ENCODE data around the gene MTHFD2L.

MTHFD2L gene

DNA sequence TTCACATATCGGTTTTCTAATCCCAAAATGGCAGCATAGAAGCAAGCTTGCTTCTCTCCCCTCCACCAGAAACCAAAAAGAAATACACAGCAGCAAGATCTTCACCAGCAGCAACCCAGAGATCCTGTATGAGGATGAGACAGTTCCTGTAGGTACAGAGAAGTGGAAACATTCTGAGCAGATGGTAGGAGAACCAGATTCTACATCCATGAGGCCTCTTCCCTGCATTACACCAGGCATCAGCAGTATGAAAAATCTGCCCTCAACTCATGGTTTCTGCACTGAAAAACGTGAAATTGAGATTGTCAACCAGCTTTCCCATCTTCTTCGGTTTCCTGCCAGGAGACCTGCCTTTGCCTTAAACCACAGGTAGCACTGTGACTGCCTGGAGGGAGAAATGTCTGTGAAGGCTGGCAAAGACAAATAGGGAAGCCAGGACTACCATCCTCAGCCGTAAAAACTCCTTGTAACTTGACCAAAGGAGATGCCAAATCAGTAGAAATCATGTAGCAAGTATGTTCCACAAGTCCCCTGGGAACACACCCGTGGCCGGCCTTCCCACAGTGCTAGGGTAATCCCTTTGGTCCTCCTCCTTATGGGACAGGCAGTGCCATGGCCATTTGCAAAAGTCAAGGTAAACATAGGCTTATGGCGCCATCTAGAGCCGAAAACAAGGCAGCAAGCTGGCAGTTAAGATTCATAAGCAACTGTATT lies 24.0 kb upstream of the MTHFD2L start:
- peak; percentile 6 to 15 for DNase-seq

DNA sequence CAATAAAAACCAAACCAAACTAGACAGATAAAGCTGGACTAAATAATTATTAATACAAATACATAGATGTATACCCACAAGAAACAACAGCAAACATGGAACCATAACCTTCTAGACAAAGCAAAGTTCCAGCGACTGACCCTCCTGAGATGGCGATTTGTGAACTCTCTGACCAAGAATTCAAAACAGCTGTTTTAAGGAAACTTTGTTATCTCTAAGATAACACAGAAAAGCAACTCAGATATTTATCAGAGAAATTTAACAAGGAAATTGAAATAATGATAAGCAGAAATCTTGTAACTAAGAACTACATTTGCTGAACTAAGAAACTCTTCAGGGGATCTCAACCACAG lies 23.4 kb upstream of the MTHFD2L start:
- DNase-seq: no peak

DNA sequence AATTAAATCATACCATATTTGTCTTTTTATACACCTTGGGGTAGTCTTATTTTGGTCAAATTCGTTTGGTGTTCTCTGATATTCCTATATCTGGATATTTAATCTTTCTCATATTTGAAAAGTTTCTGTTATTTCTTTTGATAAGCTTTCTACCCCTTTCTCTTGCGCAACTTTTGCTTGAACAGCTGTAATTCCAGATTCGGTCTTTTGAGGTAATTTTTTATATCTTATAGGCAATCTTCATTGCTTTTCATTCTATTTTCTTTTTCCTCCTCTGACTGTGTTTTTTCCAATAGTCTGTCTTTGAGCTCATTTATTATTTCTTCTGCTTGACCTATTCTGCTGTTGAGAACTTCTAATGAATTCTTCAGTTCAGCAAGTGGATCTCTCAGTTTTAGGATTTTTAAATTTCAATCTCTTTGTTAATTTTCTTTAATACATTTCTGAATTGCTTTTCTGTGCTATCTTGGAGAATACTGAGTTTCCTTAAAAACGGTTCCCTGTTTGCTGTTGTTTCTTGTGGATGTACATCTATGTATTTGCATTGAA lies 11.3 kb upstream of the MTHFD2L start:
- no peak for DNase-seq

DNA sequence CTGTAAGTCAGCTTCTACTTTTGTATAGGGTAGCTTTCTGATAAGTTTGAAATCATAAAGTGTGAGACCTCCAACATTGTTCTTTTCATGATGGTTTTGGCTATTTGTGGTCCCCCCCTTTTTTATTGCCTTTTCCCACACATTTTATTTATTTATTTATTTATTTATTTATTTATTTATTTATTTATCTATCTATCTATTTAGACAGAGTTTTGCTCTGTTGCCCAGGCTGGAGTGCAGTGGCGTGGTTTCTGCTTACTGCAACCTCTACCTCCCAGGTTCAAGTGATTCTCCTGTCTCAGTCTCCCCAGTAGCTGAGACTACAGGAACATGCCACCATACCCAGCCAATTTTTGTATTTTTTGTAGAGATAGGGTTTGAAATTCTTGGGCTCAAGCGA lies 9.7 kb upstream of the MTHFD2L start:
- no peak for DNase-seq

DNA sequence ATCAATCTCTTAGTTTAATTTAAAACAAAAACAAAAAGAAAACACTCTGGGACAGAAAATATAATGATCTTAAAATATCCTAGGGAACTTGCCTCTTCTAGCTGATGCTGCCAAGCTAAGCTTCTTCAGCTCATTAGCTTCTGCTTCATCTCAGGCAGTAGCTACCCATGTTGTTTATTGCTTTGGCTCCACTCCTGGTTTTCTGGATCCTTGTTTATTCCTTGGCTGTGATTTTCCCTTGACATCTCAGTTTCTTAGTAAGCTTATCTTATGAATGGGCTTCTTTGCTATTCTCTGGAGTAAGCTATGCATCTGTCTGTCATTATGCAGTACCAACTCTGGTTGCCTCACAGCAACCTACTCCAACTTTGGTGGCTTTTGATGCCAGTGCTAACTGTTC lies 5.1 kb upstream of the MTHFD2L start:
- no peak for DNase-seq

DNA sequence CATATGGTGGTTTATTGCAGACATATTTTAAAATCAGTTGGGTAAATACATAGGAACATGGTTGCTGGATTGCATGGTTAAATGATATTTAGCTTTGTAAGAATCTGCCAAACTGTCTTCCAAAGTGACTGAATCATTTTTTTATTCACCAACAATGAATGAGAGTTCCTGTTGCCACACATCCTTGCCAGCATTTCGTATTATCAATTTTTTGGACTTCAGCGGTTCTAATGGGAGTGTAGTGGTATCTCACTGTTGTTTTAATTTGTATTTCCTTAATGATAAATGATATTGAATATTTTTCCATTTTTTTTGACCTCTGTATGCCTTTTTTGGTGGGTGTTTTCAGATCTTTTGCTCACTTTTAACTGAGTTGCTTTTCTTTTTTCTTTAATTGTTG lies 1.4 kb upstream of the MTHFD2L start:
- DNase-seq: no peak

DNA sequence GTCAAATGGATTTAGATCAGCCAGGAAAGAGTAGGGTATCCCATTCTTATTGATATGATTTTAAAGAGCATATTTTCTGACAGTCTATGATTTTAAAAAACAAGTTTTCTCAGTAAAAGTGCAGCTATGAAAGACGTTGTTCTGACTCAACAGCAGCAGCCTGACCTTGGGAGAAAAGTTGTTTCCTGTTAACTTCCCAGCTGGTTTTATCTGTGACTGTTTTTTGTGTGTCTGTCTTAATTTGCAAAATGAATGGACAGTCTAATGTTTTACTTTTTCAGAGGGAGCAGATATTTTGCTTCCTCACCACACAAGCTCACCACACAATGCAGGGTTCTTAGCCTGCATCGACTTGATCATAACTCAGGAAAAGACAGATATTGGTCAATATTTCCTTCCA lies 764 bp upstream of the MTHFD2L start:
- no peak for DNase-seq

DNA sequence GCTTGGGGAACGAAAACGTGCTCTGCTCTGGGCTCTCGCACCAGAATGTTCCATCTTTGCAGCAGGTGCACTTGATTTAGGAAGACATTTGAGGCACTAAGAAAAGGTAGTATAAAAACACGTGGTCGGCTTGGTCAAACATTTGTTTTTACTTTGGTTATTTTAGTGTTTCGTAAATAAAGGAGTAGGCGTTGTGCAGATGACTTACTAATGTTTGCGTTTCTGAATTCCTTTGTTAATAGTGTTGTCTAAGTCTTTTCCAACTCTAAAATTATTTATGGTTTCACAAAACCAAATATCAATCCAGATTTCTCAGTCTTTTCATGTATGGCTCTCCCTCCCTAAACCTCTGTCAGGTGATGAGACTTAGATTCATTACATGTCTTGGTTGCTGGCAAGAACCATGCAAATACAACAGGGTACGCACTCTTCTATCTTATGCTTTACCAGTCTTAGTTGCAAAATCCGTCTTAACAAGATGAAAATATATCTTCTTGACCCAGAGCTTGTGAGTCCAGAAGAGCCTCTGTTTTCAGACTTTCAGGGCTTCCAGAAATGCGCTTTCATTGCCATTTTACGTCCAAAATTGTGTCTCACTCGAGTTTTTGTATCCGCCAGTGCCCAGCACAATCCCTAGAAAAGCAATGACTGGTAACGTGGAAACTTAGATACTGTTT lies 686 bp downstream of the MTHFD2L start:
- no peak for DNase-seq

DNA sequence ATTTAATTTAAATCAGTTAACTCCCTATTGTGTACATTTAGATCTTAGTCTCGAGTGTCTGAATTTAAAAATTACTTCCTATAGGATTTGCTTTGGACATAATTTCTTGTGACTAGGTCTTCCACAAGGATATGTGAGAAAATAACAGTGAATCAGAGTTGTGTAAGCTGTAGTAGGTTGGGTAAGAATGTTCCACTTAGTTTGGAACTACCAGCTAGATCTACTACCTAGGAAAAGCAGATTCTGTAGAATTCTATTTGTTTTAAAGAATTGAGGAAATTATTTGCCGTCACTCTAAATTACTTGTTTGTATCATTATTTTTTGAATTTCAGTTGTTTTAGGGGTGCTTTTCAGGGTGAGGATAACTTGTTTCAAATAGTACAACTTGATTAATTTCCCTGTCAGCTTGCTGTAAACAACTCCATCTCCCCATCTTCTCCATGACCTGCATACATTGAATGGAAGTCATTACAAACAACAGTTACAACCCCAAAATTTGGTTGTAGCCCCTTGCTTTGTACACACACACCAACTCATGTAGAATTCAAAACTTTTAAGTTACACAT lies 1.3 kb downstream of the MTHFD2L start:
- no peak for DNase-seq

DNA sequence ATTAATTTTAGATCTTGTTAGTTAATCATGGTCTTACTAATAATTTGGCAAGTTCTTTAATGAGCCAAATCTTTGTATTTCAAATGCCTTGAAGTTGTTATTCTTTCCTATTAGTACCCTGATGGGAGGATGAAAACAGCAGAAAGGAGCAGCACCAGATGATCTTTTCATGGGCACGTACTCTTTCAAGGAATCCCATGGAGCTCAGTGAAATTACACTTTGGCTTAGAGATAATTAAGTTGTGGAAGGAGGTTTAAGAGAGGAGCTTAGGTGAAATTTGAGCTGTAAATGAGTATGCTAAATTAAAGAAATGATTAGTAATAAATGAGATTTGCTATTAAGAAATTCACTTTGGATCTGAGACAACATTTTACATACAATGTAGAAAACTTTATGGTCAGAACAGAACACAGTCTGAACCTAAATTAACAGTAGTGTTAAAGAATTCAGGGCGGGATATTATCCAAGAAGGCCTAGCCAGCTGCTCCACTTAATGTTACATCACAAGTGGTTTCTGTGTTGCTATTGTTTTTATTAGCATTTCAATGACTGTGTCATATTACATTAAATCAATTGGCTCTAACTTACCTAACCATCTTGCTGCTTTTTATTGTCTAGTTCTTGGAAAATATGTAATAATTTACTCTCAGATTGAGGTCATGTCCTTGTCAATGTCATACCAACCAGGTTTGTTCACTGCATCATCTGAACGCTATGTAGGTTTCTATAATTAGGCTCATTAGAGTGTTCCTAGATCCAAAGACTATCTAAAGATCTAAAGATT lies 3.9 kb downstream of the MTHFD2L start:
- DNase-seq: no peak

DNA sequence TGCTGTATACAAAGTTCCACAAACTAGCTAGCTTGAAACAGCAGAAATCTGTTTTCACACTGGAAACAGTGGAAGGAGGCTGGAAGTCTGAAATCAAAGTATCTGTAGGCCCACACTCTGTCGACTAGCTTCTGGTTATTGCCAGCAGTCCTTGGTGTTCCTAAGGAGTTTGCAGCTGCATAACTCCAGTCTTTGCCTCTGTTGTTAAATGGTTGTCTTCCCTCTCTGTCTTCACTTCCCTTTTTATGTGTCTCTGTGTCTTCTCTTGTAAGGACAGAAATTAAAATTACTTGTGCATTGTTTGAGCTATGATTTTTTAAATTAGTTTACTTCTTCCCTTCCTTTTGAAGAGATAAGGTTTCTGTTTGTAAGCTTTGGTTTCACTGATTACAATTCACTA lies 8.2 kb downstream of the MTHFD2L start:
- DNase-seq: no peak

DNA sequence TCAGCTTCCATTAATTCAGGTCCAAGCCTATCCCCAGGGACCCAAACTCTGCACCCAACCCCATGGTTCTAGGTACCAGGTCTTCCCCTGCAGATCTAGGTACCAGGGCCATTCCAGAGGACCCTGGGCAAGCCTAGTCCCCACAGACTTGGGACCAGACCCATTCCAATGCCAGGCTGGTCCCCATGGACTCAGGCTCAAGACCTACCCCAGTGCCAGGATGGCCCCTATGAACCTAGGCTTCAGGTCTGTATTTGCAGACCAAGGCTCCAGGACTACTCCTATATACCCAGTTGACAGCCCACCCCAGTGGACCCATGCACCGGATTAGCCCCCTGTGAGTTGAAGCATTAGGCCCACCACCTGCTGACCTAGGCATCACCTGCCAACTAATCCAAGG lies 8.9 kb downstream of the MTHFD2L start:
- DNase-seq: no peak

DNA sequence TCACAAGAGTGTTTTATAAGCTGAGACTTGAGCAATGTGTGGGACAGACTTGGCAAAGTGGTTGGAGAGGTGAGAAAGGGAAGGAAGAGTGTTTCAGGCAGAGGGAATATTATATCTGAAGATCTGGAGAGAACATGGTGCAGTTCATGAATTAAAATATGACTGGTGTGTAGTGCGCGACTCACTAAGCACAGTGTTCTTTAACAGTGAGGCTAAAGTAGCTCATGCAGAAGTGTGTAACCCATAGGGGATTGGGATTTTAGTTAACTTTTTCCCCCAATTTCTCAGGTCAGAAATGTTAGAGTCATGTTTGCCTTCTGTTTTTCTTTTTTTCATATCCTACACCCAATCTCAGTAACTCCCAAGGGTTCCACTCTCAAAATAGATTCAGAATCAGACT lies 9.7 kb downstream of the MTHFD2L start:
- no peak for DNase-seq

DNA sequence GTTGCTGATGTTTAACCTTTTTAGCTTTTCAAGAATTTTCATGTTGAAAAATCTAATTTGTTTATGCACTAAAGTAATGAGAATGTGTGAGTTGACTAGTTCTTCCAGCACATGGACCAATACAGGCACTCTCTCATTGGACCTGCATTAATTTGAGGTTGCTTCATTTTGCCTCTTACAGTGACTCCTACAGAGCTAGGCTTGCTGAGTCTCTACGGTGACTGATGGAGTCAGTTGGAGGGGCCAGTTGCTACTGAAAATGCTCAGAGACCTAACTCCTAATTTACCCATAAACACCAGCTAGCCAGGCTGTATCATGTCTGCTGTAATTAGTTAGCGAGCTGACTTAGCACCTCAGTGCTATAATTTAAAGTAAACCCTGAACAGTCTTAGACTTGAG lies 10.9 kb downstream of the MTHFD2L start:
- DNase-seq: no peak

DNA sequence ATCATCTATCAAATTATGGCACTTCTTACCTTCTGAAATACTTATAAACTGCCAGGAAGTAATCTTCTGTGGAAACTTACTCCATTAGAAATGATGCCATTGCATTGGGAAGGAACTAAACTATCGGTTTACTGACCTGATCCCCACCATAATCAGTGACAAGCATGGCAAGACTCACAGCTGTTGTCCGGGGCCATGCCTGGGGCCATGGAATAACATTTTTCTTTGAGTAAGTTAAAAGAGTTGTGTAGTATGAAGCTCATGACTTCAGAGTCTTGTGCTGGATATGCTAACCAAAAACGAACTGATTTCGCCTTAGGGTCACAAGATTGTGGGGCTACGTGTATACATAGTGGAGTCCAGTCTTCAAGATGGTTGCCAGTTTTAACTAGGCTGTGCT lies 15.4 kb downstream of the MTHFD2L start:
- no peak for DNase-seq

DNA sequence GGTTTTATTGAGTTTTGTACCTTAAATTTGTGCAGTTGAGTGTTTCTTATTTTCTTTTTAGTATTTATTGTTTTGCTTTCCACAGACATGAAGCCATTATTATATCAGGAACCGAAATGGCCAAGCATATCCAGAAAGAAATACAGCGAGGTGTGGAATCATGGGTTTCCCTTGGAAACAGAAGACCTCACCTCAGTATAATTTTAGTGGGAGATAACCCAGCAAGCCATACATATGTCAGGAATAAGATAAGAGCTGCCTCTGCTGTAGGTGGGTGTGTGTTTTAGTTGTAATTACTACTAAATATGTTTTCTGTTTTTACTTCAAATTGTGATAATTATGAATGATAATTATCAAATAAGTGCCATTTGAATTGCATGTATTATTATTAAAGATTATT lies 16.5 kb downstream of the MTHFD2L start:
- DNase-seq: no peak

DNA sequence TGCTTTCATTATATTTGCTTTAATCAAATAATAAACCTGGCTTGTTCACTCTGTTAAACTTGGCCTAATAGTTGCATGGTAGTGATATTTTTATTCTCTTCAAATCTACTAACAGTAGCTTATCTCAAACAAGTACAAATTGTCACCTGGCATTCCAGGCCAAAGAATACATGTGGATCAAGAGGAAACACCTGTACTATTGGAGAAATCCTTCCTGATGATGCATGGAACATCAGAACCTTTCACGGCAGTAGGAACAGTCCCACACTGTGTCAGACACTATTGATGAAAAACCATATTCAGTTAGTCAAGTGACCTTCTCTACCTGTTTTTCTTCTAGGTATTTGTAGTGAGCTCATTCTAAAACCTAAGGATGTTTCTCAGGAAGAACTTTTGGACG lies 17.0 kb downstream of the MTHFD2L start:
- DNase-seq: no peak

DNA sequence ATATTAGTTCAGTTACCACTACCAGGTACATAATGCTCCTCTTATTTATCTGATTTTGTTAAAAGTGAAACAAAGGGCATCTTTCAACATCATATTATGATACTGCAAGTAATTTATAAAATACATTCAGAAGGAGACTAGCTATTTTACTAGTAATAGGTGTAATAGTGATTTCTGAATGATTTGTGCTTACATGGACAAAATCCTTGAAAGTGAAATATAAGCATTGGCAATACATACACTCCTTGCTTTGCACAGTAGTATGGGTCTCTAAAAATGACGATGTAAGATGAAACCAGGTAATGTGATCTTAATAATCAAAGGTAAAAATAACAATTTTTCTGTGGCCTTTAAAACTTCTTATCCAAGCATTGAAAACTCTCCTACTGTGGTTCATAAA lies 17.5 kb downstream of the MTHFD2L start:
- DNase-seq: no peak

DNA sequence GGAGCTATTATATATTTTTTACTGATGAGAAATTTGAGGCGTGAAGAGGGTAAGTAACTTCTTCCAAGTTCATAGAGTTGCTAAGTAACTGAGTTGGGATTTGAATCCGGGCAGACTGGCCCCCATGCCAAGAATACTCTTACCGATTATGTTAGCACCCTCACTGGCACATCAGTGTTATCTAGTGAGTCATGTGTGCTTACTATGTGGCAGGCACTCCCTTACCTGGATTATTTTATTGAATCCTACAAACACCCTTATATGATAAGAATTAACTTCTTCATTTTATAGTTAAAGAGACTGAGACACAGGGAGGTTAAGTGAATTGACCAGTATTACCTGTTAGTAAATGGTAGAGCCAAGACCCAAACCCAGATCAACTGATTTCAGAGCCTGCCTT lies 20.9 kb downstream of the MTHFD2L start:
- no peak for DNase-seq

DNA sequence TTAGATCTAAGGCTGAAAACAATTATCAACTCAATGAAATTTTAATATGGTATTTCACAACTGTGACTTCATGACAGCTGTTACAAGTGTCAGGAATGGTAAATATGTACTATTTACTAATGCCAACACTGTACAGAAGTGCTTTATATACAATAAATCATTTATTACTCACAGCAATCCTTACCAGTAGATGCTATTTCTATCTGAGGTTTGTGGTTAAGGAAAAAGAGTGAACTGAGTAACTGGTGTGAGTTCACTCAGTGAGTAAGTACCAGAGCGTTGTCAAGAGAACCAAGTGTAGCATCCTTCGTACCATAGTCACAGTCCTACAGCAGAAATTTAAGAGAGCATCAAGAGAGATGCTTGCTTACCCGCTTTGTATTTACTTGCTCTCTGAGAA lies 23.3 kb downstream of the MTHFD2L start:
- no peak for DNase-seq

DNA sequence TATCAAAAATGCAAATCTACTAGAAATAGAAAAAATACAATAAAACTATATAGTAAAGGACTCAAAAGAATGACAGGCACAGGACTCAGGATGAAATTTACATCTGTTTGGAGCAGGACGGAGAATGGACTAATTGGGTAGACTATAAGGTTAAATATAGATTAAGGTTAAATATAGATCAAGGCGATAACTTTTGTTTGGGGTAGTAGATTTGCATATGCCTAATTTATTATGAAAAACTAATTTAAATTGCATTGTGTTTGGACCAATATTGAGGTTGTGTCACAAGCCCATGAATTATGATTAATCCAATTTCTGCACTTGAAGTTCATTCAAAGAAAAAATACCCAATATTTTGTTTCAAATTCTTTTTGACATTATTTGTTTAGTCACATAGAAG lies 31.0 kb downstream of the MTHFD2L start:
- DNase-seq: no peak

DNA sequence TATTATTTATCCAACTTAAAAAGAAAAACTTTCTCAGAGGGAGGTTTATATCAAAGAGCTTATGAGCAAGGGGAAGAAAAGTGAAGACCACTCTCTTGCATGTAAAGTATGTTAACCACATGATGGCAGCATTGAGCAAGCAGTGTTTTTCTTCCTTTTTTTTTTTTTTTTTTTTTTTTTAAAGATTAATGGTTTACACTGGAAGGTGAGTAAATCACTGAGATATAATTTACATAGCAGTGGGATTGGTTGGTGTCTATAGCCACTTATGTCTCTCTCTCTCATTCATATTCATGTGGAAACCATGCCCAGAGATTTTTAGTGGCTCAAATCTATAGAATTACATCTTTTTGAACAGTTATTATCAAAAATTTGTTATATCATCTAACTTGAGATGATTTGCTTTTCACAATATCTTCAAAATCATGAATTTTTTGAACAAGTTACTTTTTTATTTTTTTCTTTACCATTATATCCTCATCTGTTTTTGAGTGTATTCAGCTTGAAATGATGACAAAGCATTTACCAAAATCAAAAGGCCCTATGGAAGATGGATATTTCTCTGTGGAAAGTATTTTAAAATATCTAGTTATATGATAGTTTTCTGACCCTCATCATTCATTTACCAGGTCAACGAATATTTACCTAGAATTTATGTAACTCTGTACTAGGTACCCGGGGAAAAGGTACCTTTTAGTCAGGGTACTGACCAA lies 31.6 kb downstream of the MTHFD2L start:
- no peak for DNase-seq

DNA sequence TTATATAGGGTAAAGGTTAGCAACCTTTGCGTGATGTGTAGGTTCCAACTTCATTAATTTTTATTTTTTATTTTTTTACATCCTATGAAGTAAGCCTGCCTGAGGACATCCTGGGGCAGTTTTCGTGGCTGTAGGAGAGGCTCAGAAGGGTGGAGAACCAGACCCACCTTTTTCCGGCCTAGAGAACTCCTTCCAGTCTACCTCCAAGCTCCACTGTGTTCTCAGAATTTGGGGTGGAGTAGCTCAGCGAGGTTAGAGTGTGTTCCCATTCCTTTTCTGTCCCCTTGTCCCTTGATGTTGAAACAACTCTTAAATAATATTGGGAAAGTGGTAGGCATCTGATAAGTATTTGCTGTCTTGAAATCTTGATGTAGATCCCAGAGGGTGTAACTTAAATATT lies 32.4 kb downstream of the MTHFD2L start:
- no peak for DNase-seq

All from stimulated activated CD4-positive, alpha-beta T cell treated with anti-CD3 and anti-CD28 coated beads, Interleukin-4, amount 100 ng/mL, for 4 hours (primary cell).